Testis (tissue), 3 donors: ENCODE results near the gene METAP1D. TPM values are rescaled to one million over a fixed set of nuclear protein-coding genes. Genes with fewer than 3 reads are reported as not detected.
"Not testable (repeated sequence)": the region's sequence is repeated elsewhere in the genome, so short reads cannot be mapped to it uniquely, and the experiment has no call there.

Experiments
- DNase-seq: peaks from one replicate; pipeline ENCODE4 v3.0.0-alpha.2; 2019
- H3K27ac ChIP-seq, 2 donors: fragments of 200-600 bp; sonication (generic); one replicate each; pipeline ENCODE4 v1.5.1; 2019
- H3K27me3 ChIP-seq: fragments of 200-600 bp; sonication (generic); one replicate; pipeline ENCODE4 v1.5.1; 2019
- H3K36me3 ChIP-seq: fragments of 200-600 bp; sonication (generic); one replicate; pipeline ENCODE4 v1.5.1; 2017; ENCODE audit warnings: low read depth; ENCODE audit errors: missing control alignments
- H3K4me1 ChIP-seq: fragments of 200-600 bp; sonication (generic); one replicate; pipeline ENCODE4 v1.5.1; 2019
- H3K4me3 ChIP-seq, 2 donors: fragments of 200-600 bp; sonication (generic); one replicate each; pipeline ENCODE4 v1.5.1; 2017 to 2019
- H3K9me3 ChIP-seq: fragments of 200-600 bp; sonication (generic); one replicate; pipeline ENCODE4 v1.5.1; 2017
- CTCF ChIP-seq, 3 experiments: fragments of 450-650 bp in 2 of 3; fragments of 200-600 bp in 1 of 3; sonication (generic) in 1 of 3; IDR thresholded peaks; one replicate each; pipeline ENCODE4 v1.5.1; 2016 to 2019; ENCODE audit warnings: antibody characterized with exemption in 3 of 3, mild to moderate bottlenecking in 2 of 3, moderate library complexity in 1 of 3
- POLR2A ChIP-seq: fragments of 450-650 bp; IDR thresholded peaks from one replicate; pipeline ENCODE4 v1.6.1; 2017; ENCODE audit warnings: antibody characterized with exemption, mild to moderate bottlenecking, moderate library complexity
- WGBS, 2 donors: methylation state at CpG; one replicate each; pipeline ENCODE4 v1.1.5; 2018; 5-methylcytosine and 5-hydroxymethylcytosine counted together
- intact Hi-C: fragments of 100-400 bp; cut with DNase I; formaldehyde crosslinking; loops from one replicate; pipeline ENCODE4 v1.15.1; 2023; ENCODE audit warnings: low total_unique reads
- polyA plus RNA-seq: library from polyadenylated mRNA; stranded (reverse); fragments of 350-450 nt; fragmentation: Illumina TruSeq; extraction: RNeasy Lipid Tissue Mini Kit (QIAGEN cat#74804); gene quantifications from one replicate; pipeline ENCODE4 v1.2.3, GENCODE V29; 2014; ENCODE audit warnings: low read depth, low replicate concordance; ENCODE audit not compliant: insufficient read depth
- total RNA-seq, 2 donors: library from RNA; depleted of rRNA; stranded (reverse); fragments of >200 nt; gene quantifications; one replicate each; pipeline ENCODE4 v1.2.3, GENCODE V29; 2016

Gene METAP1D
- total and polyA plus RNA-seq, 3 donors from 2014 or later = 4.5 to 15.3 (median 13.6) TPM

GRCh38 chr2:172053486-172053885 lies 53.7 kb downstream of the METAP1D start:
- Histone ChIP-seq H3K27ac (no peak overlapping the region), H3K4me3 (no peak overlapping the region), H3K27me3 (no peaks in the 10 kb centered on the region), H3K36me3 (no peaks in the 10 kb centered on the region), H3K9me3 (no peaks in the 10 kb centered on the region), H3K4me1 (no peaks in the 10 kb centered on the region)
- TF ChIP-seq POLR2A = no peak
- TF ChIP-seq CTCF (IDR thresholded peaks at IDR 0.05) = no peak
- no peak for DNase-seq
- 94% methylated on average over 1 of the region's 1 CpG for WGBS, 2 donors
- intact Hi-C loops = no loop called here

- no peak for DNase-seq
- no peaks in the 10 kb centered on the region for H3K4me1 ChIP-seq
- no peaks in the 10 kb centered on the region for H3K9me3 ChIP-seq
- no peak overlapping the region for H3K4me3 ChIP-seq
- TF ChIP-seq POLR2A (no peak), CTCF (IDR thresholded peaks at IDR 0.05) (no peak)
- H3K36me3 ChIP-seq = no peaks in the 10 kb centered on the region
- intact Hi-C loops = no loop called here
- 84 to 89% methylated on average over 2 of the region's 2 CpGs for WGBS, 2 donors
- no peak overlapping the region for H3K27ac ChIP-seq
- H3K27me3 ChIP-seq = no peaks in the 10 kb centered on the region
Observed at GRCh38 chr2:172056293-172056692, 56.5 kb downstream of the METAP1D start.

GRCh38 chr2:172058660-172059059 lies 58.9 kb downstream of the METAP1D start:
- TF ChIP-seq POLR2A (no peak), CTCF (IDR thresholded peaks at IDR 0.05) (no peak)

GRCh38 chr2:172060118-172060517 lies 60.4 kb downstream of the METAP1D start:
- H3K36me3 ChIP-seq, H3K27me3 ChIP-seq, H3K9me3 ChIP-seq, H3K4me1 ChIP-seq, intact Hi-C loops, H3K4me3 ChIP-seq, DNase-seq, H3K27ac ChIP-seq: not testable (repeated sequence)
- WGBS, 2 donors = 81 to 84% methylated on average over 5 of the region's 5 CpGs

More at GRCh38 chr2:172058660-172059059, 58.9 kb downstream of the METAP1D start:
- Histone ChIP-seq H3K27me3 (no peaks in the 10 kb centered on the region), H3K9me3 (no peaks in the 10 kb centered on the region), H3K4me3 (no peak overlapping the region), H3K36me3 (no peaks in the 10 kb centered on the region), H3K4me1 (no peaks in the 10 kb centered on the region), H3K27ac (no peak overlapping the region)
- intact Hi-C loops = no loop called here
- DNase-seq = no peak
- 77 to 80% methylated on average over 5 of the region's 5 CpGs for WGBS, 2 donors

GRCh38 chr2:172062402-172063004 lies 62.8 kb downstream of the METAP1D start:
- TF ChIP-seq CTCF (IDR thresholded peaks at IDR 0.05) (no peak), POLR2A (no peak)
- no peak overlapping the region for H3K27ac ChIP-seq
- no peaks in the 10 kb centered on the region for H3K9me3 ChIP-seq
- H3K36me3 ChIP-seq = no peaks in the 10 kb centered on the region
- WGBS, 2 donors = 78 to 92% methylated on average over 1 of the region's 1 CpG
- no peak overlapping the region for H3K4me3 ChIP-seq
- no peak for DNase-seq
- no peaks in the 10 kb centered on the region for H3K27me3 ChIP-seq
- no peaks in the 10 kb centered on the region for H3K4me1 ChIP-seq
- intact Hi-C loops = no loop called here
